ENCODE results near the gene MMP17.

The MMP17 gene

DNA sequence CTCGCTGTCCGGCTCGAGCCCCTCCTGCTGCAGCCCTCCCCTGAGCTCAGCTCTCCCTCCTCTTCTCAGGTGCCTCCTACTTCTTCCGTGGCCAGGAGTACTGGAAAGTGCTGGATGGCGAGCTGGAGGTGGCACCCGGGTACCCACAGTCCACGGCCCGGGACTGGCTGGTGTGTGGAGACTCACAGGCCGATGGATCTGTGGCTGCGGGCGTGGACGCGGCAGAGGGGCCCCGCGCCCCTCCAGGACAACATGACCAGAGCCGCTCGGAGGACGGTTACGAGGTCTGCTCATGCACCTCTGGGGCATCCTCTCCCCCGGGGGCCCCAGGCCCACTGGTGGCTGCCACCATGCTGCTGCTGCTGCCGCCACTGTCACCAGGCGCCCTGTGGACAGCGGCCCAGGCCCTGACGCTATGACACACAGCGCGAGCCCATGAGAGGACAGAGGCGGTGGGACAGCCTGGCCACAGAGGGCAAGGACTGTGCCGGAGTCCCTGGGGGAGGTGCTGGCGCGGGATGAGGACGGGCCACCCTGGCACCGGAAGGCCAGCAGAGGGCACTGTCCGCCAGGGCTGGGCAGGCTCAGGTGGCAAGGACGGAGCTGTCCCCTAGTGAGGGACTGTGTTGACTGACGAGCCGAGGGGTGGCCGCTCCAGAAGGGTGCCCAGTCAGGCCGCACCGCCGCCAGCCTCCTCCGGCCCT, 22.8 kb downstream of the MMP17 start:
- peak; percentile 18 to 39 for DNase-seq

GRCh38 chr12:131851741-131852550, 23.8 kb downstream of the MMP17 start:
- peak; percentile 23 to 38 for DNase-seq

DNA sequence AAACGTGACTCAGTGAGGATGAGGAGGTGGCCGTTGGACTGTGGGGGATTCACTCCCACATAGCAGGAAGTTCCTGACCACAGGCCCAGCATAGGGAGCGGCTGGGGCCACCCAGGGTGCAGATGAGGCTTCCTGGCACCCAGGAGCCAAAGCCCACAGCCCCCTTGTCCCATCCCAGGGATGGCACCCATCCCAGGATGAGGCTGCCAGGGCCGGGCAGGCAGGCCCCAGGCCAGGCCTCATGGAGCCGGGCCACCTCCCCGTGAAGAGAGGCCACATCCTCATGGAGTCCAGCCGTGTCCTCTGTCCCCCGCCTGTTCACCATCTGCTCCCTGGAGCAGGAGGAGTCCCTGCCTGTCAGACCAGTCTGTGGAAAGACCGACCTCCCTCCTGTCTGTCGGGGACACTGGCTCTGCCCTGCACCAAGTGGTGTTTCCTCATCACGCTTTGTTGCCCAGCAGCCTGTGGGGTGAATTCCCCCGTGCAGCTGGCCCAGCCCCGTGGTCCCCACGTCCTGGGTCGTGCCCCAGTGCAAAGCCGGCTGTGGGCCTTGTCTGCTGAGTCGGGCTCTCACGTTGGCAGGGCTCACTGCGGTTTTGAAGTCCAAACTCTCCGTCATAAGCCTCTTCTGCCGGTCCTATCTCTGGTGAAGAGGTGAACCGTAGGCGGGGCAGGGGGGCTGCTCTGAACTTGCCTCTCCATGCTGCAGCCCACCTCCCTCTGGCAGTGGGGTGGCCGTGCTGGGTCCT, 24.5 kb downstream of the MMP17 start:
- peak; percentile 36 to 63 for DNase-seq

GRCh38 chr12:131853832-131854797, 25.9 kb downstream of the MMP17 start:
- no peak for DNase-seq

DNA sequence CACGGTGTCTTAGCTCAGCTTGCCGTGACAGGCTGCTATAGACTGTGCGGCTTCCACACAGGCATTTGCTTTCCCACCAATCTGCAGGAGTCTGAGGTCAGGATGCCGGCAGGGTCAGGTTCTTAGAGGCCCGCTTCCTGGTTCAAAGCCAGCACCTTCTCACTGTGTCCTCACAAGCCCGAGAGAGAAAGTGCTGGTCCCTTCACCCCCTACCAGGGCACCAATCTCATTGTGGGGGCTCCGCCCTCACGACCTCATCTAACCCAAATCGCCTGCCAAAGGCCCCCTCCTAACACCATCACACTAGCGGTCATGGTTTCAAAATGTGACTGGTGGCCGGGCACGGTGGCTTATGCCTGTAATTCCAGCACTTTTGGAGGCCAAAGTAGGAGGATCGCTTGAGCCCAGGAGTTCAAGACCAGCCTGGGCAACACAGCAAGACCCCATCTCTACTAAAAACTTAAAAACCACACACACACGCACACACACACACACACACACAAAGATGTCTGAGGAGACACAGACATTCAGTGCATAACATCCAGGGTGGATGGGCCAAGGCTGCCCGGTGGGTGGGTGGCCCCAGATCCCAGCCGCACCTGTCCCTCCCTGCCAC, 26.8 kb downstream of the MMP17 start:
- DNase-seq, result no peak

- no peak for DNase-seq
Observed at GRCh38 chr12:131855521-131856142, 27.4 kb downstream of the MMP17 start.

DNA sequence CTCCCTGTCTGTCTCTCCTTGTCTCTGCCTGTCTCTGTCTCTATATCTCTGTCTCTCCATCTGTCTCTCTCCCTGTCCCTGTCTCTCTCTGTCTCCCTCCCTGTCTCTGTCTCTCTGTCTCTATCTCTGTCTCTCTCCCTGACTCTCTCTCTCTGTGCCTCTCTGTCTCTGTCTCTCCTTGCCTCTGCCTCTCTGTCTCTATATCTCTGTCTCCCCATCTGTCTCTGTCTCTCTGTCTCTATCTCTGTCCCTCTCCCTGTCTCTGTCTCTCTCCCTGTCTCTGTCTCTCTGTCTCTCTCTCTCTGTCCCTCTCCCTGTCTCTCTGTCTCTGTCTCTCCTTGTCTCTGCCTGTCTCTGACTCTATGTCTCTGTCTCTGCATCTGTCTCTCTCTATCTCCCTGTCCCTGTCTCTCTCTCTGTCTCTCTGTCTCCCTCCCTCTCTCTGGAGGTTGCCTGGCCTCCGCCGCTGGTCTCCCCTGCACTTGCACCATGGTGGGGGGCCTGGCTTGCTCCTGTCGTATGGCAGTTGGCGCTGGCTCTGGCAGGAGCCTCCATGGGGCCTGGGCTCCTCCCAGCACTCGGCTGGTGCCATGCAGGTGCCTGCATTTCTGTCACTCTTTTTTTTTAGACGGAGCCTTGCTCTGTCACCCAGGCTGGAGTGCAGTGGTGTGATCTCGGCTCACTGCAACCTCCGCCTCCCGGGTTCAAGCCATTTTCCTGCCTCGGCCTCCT, 28.3 kb downstream of the MMP17 start:
- no peak for DNase-seq

- no peak for DNase-seq
Observed at GRCh38 chr12:131857908-131858850, 30.0 kb downstream of the MMP17 start.

- DNase-seq, result no peak
Observed at GRCh38 chr12:131860472-131861260, 32.5 kb downstream of the MMP17 start.

- DNase-seq, result no peak
Observed at GRCh38 chr12:131861261-131862083, 33.3 kb downstream of the MMP17 start.

GRCh38 chr12:131862084-131862441, 33.9 kb downstream of the MMP17 start:
- DNase-seq, result no peak

GRCh38 chr12:131862600-131862993, 34.4 kb downstream of the MMP17 start:
- no peak for DNase-seq

GRCh38 chr12:131862994-131863710, 35.0 kb downstream of the MMP17 start:
- DNase-seq, result no peak

GRCh38 chr12:131863711-131864396, 35.7 kb downstream of the MMP17 start:
- no peak for DNase-seq

- no peak for DNase-seq
Observed at GRCh38 chr12:131864469-131864868, 36.3 kb downstream of the MMP17 start.

GRCh38 chr12:131865180-131865875, 37.1 kb downstream of the MMP17 start:
- no peak for DNase-seq
